Measurements from ENCODE around the gene PSMD6.

PSMD6 gene

DNA sequence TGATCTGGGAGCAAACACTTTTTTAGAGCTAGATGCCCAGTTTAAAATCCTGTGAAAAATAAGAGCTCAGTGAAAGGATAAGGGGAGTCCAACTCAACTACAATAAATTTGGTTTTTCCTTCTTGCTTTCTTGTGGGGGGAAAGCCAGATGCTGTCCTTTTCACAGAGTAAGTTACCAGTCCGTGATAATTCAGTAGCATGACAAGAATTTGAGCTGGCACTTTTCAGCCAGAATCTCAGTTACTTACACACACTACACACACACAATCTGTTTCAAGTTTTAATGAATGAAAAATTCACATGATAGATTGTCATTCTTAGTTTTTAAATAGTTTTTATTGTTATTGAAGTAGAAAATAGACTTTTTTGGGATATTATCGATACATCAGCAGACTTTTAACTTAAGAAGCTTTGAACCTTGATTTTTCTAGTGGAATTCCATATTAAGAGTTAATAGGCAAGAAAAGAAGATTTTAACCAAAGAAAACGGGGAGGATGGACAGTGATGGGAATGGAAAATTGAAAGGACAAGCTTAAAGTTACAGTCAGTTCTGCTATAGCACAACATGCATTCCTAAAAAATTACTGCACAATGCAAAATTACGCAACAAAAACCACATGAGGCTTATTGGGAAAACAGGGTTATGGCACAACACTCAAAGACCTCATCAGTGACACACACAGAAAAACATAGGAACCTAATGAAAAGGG, 47.0 kb downstream of the PSMD6 start:
- no peak for DNase-seq

DNA sequence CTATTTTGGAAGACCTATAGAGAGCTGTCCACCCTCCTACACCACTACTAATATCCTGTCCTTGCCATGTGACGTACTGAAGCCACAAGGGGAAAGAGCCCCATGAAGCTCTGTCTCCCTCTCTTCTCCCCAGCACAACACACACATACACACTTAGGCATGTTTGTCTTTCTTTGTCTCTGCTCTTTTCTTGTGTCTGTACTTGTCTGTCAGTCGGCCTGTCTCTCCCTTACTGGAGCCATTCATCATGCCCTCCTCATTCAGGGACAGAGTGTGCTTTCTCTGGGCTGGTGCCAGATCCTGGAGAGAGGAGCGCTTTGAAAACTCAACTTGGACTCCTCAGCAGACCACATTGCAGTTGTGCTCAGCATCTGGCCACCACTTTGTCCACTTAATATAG, 47.6 kb downstream of the PSMD6 start:
- no peak for DNase-seq

GRCh38 chr3:63974451-63974850, 48.8 kb downstream of the PSMD6 start:
- no peak for DNase-seq

- no peak for DNase-seq
Observed at GRCh38 chr3:63973406-63973805, 49.9 kb downstream of the PSMD6 start.

GRCh38 chr3:63972987-63973386, 50.3 kb downstream of the PSMD6 start:
- no peak for DNase-seq

- DNase-seq, result no peak
Observed at GRCh38 chr3:63972196-63972595, 51.1 kb downstream of the PSMD6 start.

DNA sequence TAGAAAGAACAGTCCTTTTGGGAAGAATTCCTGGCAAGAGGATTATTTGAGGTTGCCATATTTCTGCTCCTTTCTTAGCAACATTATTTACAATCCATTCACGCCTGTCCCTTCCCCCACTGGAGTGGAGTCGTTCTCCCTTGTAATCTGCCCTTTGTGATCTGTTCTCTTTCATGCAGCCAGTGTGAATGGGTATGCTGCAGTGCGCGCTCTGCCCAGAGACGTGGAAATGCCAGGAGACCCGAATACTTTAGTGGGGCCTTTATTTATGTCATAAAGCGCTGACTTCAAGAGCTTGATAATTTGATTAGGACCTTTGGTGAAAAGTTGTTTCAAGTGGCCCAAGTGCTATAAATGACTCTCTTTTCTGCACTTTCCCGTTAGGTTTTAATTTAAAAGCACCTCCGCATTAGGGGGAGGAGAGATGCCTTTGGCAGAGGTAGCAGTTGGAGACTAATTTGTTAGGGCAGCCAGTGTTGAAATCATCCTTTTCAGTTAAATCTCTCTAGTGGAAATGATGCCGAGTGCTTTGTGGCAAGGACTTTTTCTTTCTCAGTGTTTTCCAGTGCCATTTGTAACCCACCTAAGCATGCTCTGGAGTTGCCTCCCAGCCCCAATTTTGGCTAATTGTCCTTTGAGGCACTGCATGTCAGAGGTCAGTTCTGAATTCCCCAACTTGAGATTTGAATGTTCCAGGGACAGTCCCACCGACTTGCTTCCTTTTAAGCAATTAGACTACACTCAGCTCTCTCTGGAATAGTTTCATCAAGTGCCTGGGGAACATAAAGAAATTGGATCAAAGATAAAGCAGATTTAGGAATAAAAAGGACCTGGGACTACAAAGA, 52.4 kb downstream of the PSMD6 start:
- DNase-seq, result no peak

- peak; percentile 31 for DNase-seq
Observed at GRCh38 chr3:63969876-63970275, 53.4 kb downstream of the PSMD6 start.

DNA sequence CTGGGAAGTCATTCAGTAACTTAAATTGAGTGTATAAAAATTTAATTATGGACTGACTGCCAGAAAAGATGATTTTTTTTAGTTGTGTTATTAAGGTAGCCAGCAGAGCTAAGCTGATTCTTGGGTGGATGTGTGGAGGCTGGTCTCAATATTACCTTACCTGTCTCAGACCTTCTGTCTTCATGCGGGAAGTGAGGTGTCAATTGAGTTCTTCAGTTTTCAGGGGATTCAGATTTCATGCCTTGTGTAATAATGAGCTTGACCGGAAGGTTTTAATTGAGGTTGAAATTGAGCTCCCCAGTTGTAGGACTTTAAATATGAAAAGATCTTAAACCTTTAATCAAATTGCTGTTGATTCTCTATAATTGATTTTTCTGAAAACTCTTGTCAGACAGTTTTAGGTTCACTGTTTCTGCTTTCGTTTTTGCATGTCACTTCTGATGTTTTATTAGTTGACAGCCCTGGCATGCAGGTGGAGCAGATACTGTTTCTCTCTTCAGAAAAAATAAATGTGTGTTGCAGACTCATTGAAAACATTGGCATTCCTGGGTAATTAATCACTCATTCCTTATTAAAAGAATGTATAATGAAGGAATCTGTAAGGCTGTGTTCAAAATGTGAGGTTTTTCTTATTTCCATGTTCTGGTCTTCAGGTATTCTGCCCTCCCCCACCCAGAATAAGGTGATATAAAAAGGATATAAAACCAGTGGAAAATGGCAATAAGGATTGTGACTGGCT, 54.5 kb downstream of the PSMD6 start:
- DNase-seq, result no peak

DNA sequence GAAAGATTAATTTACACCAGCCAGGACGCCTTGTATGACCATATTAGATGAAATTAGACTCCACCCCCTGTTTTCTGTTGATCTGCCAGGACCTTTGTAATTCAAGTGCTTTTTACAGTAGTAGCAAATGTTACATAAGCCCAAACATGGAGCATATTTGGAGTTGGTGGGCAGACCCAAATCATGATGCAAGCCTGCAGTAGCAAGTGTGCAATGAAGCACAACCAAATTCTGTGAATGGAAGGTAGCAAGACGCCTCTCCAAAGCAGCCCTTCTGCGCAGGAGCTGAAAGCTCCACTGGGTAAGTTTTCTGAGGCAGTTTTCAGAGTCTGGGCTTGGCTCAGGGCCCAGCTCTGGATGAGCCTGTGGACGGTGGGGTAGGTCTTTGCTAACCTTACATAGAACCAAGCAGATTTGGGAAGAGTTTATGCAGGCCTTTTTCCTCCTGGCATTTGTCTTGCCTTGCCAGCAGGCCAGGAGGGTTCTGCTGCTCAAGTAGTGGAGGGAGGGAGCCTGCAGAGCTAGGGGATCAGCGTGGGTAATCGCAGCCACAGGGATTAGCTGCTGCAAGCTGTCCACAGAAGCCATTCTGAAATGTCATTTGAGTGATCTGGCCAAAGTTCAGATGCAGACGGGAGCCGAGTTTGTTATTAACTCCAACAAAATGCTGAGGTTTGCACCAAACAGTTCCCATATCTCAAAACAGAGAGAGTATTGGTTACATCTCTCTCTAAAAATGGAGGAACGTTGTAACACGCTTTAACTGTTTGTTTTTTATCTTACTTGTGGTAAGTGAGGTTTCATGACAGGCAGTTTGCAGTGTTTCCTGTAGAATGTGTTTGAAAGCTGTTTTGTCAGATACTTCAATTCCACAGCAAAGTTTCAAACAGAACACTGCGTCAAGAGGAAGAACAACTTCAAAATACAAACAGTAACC, 55.4 kb downstream of the PSMD6 start:
- peak; percentile 83 for DNase-seq

GRCh38 chr3:63966871-63967270, 56.4 kb downstream of the PSMD6 start:
- peak; percentile 37 for DNase-seq

DNA sequence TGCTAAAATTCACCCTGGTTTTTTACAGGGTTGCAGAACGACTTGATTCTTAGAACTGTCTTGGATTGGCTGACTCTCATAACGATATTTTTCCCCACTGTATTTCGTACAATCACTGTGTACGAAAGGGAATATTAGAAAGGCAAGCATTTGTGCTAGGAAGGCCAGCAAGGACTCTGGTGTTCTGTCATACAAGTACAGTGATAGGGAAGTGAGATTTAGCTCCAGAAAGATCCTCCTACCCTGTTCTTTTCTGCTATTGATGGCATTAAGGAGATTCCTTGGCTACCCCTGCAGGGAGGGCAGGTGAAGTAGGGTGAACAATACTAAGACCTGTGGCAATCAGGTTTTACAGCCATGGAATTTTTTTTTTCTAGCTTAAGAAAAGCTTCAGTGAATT, 57.3 kb downstream of the PSMD6 start:
- no peak for DNase-seq

- no peak for DNase-seq
Observed at GRCh38 chr3:63964681-63965485, 58.4 kb downstream of the PSMD6 start.

DNA sequence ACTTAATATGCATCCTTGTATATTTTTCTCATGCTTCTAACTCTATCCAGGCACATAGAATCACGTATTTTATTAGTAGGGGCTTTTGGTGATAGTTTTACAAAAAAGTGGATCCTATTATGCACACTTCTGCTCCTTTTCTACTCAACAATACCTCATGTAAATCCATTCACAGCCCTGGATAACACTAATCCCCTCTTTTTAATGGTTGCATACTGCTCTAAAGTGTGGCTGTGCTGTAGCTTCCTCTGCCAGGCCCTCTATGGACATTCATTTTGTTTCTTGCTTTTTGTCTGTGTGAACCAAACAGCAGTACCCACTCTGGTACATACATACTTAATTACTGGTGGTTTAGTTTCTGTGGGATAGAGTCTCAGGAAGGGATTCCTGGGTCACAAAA, 59.8 kb downstream of the PSMD6 start:
- DNase-seq, result no peak

DNA sequence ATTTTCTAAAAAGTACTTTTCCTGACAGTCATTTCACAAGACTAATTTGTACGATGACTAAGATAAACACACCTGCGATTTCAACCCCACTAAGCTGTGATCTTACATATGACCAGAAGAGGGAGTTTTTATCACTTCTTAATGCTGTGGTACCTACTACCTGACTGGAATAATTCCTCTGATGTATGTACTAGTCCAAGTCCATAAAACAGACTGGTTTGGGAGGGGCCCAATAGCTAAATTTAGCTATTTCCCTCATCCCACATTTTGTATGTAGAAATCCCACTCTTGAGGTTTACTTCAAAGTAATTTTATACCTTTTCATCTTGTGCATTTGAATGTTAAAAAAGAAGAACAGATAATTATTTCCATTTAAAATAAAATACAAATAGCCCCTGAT, 61.4 kb downstream of the PSMD6 start:
- peak; percentile 79 for DNase-seq

Data from CD4-positive, alpha-beta T cell treated with Interleukin-4 for 4 hours (primary cell).